Putamen (tissue), 1 donor: ENCODE measurements around the gene UNC50.

Experiments
- DNase-seq: peaks from one replicate; pipeline ENCODE4 v3.0.0-alpha.2; 2016; ENCODE audit warnings: low spot score

Gene UNC50

GRCh38 chr2:98665677-98666076 is 57.3 kb downstream of the UNC50 start:
- DNase-seq: no peak
